ENCODE results near the gene HES3. TPM values are rescaled to one million over a fixed set of nuclear protein-coding genes. Genes with fewer than 3 reads are reported as not detected.

The HES3 gene
- polyA plus RNA-seq, 1 of the 3 experiments (the other 2 are of a cell fraction), result not detected

DNA sequence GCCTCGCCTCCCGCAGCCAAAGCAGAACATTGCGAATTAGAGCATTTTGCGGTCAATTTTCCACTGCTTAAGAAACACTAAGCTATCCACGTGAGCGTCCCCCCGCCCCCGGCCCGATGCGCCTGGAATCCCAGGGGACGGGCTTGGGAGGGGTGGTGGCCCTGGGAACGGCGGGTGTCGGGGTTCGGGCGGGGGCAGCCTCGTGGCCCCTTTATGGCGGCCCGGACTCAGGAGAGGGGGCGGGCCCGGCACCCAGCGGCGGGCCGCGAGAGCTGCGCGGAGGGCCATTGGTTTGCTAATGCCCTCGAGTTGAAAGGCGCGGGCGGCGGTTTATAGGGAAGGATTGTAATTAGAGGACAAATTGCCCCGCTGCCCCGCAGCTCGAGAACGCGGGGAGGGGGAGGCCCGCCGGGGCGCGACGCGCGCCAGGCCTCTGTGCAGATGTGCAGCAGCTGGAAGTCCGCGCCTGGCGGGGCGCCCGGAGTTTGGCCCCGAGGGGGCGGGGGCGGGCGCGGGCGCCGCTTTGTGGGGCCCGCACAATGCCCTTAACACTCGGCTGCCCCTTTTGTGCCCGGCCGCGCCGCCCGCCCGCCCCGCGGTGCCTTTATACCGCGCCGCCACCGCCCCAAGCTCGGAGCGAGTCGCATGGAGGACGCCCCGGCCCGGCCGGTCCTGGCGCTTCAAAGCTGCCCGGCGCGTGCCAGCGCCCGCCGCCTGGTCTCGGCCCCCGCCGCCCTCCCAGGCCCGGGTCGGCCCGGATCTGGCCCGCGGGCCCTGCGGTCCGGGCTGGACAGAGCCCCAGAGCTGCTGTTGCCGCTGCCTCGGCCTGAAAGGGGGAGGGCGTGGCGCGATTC, 1.9 kb upstream of the HES3 start:
- 67% methylated on average over 19 of the region's 99 CpGs for WGBS (ENCODE audit: low lambda C conversion rate)
- Histone ChIP-seq H3K9me3 (no peaks in the 10 kb centered on the region), H3K9me2 (no peaks in the 10 kb centered on the region), H3K4me2 (no peak overlapping the region), H3K27me3 (ENCODE audit: insufficient read depth) (no peaks in the 10 kb centered on the region), H2AFZ (ENCODE audit: low read depth) (no peak overlapping the region), H3K27ac (ENCODE audit: low read depth in 2 of 2, low read length in 1 of 2) (no peak overlapping the region), H4K20me1 (ENCODE audit: insufficient read depth) (peaks cover 3% of the 10 kb centered on the region; the same call in 1 of the 2 replicates), H3K4me3 (ENCODE audit: low read depth in 2 of 2, low read length in 1 of 2) (no peak overlapping the region), H3K79me2 (ENCODE audit: insufficient read depth) (no peaks in the 10 kb centered on the region), H3K36me3 (replicated peaks in 1 of 2; ENCODE audit: control insufficient read depth in 1 of 2, insufficient read depth in 2 of 2, low read length in 1 of 2) (no peaks in the 10 kb centered on the region), H3K9ac (no peak overlapping the region), H3K4me1 (ENCODE audit: control insufficient read depth in 1 of 2, insufficient read depth in 2 of 2, low read depth in 1 of 2, low read length in 1 of 2) (no peaks in the 10 kb centered on the region; a peak in 1 of 4 replicates), H3F3A (replicated peaks; ENCODE audit: insufficient read depth) (no peaks in the 10 kb centered on the region)
- CTCF ChIA-PET, result interaction anchor here (0.7 to 7.1 kb wide), 11 partner anchors 37 to 208 kb away, joined by 3 to 100 read pairs (median 3); no protein-coding TSS in a partner anchor
- TF ChIP-seq YY1 (IDR thresholded peaks at IDR 0.05; ENCODE audit: low read depth), result no peak
- TF ChIP-seq FOXJ3 (CRISPR knock-in tag; IDR thresholded peaks at IDR 0.05), result no peak
- TF ChIP-seq, protein P1, sequence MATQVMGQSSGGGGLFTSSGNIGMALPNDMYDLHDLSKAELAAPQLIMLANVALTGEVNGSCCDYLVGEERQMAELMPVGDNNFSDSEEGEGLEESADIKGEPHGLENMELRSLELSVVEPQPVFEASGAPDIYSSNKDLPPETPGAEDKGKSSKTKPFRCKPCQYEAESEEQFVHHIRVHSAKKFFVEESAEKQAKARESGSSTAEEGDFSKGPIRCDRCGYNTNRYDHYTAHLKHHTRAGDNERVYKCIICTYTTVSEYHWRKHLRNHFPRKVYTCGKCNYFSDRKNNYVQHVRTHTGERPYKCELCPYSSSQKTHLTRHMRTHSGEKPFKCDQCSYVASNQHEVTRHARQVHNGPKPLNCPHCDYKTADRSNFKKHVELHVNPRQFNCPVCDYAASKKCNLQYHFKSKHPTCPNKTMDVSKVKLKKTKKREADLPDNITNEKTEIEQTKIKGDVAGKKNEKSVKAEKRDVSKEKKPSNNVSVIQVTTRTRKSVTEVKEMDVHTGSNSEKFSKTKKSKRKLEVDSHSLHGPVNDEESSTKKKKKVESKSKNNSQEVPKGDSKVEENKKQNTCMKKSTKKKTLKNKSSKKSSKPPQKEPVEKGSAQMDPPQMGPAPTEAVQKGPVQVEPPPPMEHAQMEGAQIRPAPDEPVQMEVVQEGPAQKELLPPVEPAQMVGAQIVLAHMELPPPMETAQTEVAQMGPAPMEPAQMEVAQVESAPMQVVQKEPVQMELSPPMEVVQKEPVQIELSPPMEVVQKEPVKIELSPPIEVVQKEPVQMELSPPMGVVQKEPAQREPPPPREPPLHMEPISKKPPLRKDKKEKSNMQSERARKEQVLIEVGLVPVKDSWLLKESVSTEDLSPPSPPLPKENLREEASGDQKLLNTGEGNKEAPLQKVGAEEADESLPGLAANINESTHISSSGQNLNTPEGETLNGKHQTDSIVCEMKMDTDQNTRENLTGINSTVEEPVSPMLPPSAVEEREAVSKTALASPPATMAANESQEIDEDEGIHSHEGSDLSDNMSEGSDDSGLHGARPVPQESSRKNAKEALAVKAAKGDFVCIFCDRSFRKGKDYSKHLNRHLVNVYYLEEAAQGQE (IDR thresholded peaks at IDR 0.05; ENCODE audit: low read depth, low read length), result no peak
- TF ChIP-seq JUND (IDR thresholded peaks at IDR 0.05), result no peak
- TF ChIP-seq, protein P2, sequence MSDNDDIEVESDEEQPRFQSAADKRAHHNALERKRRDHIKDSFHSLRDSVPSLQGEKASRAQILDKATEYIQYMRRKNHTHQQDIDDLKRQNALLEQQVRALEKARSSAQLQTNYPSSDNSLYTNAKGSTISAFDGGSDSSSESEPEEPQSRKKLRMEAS (IDR thresholded peaks at IDR 0.05; ENCODE audit: low read depth), result no peak
- TF ChIP-seq MEF2A (IDR thresholded peaks at IDR 0.05; ENCODE audit: borderline replicate concordance, low read depth), result no peak
- TF ChIP-seq, protein P3, sequence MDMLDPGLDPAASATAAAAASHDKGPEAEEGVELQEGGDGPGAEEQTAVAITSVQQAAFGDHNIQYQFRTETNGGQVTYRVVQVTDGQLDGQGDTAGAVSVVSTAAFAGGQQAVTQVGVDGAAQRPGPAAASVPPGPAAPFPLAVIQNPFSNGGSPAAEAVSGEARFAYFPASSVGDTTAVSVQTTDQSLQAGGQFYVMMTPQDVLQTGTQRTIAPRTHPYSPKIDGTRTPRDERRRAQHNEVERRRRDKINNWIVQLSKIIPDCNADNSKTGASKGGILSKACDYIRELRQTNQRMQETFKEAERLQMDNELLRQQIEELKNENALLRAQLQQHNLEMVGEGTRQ (IDR thresholded peaks at IDR 0.05; ENCODE audit: borderline replicate concordance, low read depth, low read length), result no peak
- TF ChIP-seq GATA2 (CRISPR knock-in tag; IDR thresholded peaks at IDR 0.05), result no peak
- no peak for TF ChIP-seq POLR2AphosphoS5 (IDR thresholded peaks at IDR 0.05; ENCODE audit: low read depth, low read length)
- no peak for TF ChIP-seq GABPA (IDR thresholded peaks at IDR 0.05; ENCODE audit: low read depth)
- TF ChIP-seq RFX5 (IDR thresholded peaks at IDR 0.05; ENCODE audit: low read length), result no peak
- no peak for TF ChIP-seq NFIC (IDR thresholded peaks at IDR 0.05; ENCODE audit: borderline replicate concordance)
- TF ChIP-seq FOSL2 (IDR thresholded peaks at IDR 0.05; ENCODE audit: borderline replicate concordance, low read depth), result no peak
- no peak for TF ChIP-seq SIN3A (IDR thresholded peaks at IDR 0.05; ENCODE audit: borderline replicate concordance, low read depth, low read length)
- DNase-seq, result peak; percentile 71
- POLR2A ChIA-PET, result no interaction called here
